HL-60/S4 treated with retinoic acid at 250 ng/mL for 4 days and 3 days (cell line): ENCODE data around the gene SV2C.

Experiments
- in situ Hi-C: fragments of 300-500 bp; cut with MboI; formaldehyde crosslinking; loops from 2 replicates; pipeline ENCODE4 v1.7.0; 2022; ENCODE audit warnings: low sequenced_read_pairs

SV2C gene

GRCh38 chr5:76402251-76402885 lies 319.2 kb downstream of the SV2C start:
- in situ Hi-C loops = no loop called here

- in situ Hi-C loops = no loop called here
Measured at GRCh38 chr5:76402886-76403765, 319.9 kb downstream of the SV2C start, which contains the start of gene IQGAP2. IQGAP2 (plus strand) TSS chr5:76403285; CDS start chr5:76403546, 261 bp downstream.
